NB4 (cell line): Measurements from ENCODE around the gene DUSP22.
A peak's percentile ranks its signal among the peaks of the same experiment; 100 is the strongest.

Experiments used
- DNase-seq: peaks from one replicate; pipeline ENCODE4 v3.0.0; 2010; ENCODE audit warnings: low read depth
- H3K4me3 ChIP-seq: one replicate; pipeline ENCODE4 v1.5.1; 2011; ENCODE audit warnings: mild to moderate bottlenecking, low read depth, low read length, moderate library complexity
- CTCF ChIP-seq: IDR thresholded peaks from one replicate; pipeline ENCODE4 v1.5.1; 2012; ENCODE audit warnings: low read depth, low read length
- MAX ChIP-seq: IDR thresholded peaks from 2 replicates; pipeline ENCODE4 v1.6.1; 2011; ENCODE audit warnings: low read depth, low read length
- MYC ChIP-seq: IDR thresholded peaks from 2 replicates; pipeline ENCODE4 v1.6.1; 2011; ENCODE audit warnings: low read depth, low read length
- POLR2A ChIP-seq: IDR thresholded peaks from 2 replicates; pipeline ENCODE4 v1.6.1; 2011; ENCODE audit warnings: mild to moderate bottlenecking; ENCODE audit not compliant: insufficient read length; ENCODE audit errors: extremely low read depth

The DUSP22 gene

GRCh38 chr6:385614-386013, 93.3 kb downstream of the DUSP22 start:
- H3K4me3 ChIP-seq = no peak overlapping the region
- TF ChIP-seq CTCF (no peak), MAX (no peak), MYC (no peak), POLR2A (no peak)
- no peak for DNase-seq

- TF ChIP-seq POLR2A (no peak), CTCF (no peak), MYC (no peak), MAX (no peak)
- no peak for DNase-seq
These were observed 94.5 kb downstream of the DUSP22 start for GRCh38 chr6:386688-387266.

GRCh38 chr6:387293-387741, 95.0 kb downstream of the DUSP22 start:
- no peak overlapping the region for H3K4me3 ChIP-seq
- DNase-seq = peak; percentile 31
- TF ChIP-seq CTCF (no peak), POLR2A (no peak), MYC (no peak), MAX (no peak)

More at GRCh38 chr6:386688-387266, 94.5 kb downstream of the DUSP22 start:
- no peak overlapping the region for H3K4me3 ChIP-seq

GRCh38 chr6:388202-388903, 96.1 kb downstream of the DUSP22 start:
- DNase-seq = peak; percentile 73
- no peak overlapping the region for H3K4me3 ChIP-seq
- no peak for TF ChIP-seq CTCF
- no peak for TF ChIP-seq POLR2A
- no peak for TF ChIP-seq MAX
- TF ChIP-seq MYC = no peak

GRCh38 chr6:389143-389542, 96.9 kb downstream of the DUSP22 start:
- no peak for DNase-seq
- no peak overlapping the region for H3K4me3 ChIP-seq
- TF ChIP-seq MYC = no peak
- TF ChIP-seq CTCF = no peak
- TF ChIP-seq POLR2A = no peak
- no peak for TF ChIP-seq MAX
